IMR-90 (cell line): ENCODE measurements around the gene MYO1D. TPM values are rescaled to one million over a fixed set of nuclear protein-coding genes. Genes with fewer than 3 reads are reported as not detected.

Experiments
- ATAC-seq: fragments of 200-7000 bp; cut with Tn5 transposase; 2 replicates; pipeline ENCODE4 v1.9.1; 2020; ENCODE audit warnings: low read depth, mild to moderate bottlenecking, moderate library complexity
- BruUV-seq: library from RNA; stranded (reverse); fragments of 400-500 nt; replicated peaks from 2 replicates; lab custom pipeline; 2021; lab: Mats Ljungman, UMichigan
- CTCF ChIA-PET: fragments of 300-600 bp; formaldehyde crosslinking; extraction: SDS; loops from one replicate; lab custom pipeline; 2021; ENCODE audit warnings: antibody characterized with exemption; lab: Yijun Ruan, JAX
- POLR2A ChIA-PET: fragments of 300-600 bp; sonication (Branson Sonifier 250); formaldehyde crosslinking; loops from one replicate; lab custom pipeline; 2022; ENCODE audit warnings: antibody characterized with exemption; ENCODE audit not compliant: unreplicated experiment; lab: Charles Lee
- DNase-seq: peaks from one replicate; pipeline ENCODE4 v3.0.0; 2013
- H2AFZ ChIP-seq: replicated peaks from 2 replicates; pipeline ENCODE3; 2013; ENCODE audit warnings: low read length, mild to moderate bottlenecking; ENCODE audit not compliant: poor library complexity
- H2AK5ac ChIP-seq: 2 replicates; pipeline ENCODE4 v1.6.1; 2013; ENCODE audit warnings: low read depth, low read length, inconsistent platforms
- H2AK9ac ChIP-seq: replicated peaks from 2 replicates; pipeline ENCODE3; 2013; ENCODE audit warnings: mild to moderate bottlenecking, low read depth, low read length, moderate library complexity; ENCODE audit not compliant: poor library complexity
- H2BK120ac ChIP-seq: 2 replicates; pipeline ENCODE4 v1.6.1; 2013; ENCODE audit warnings: low read depth, low read length, inconsistent platforms
- H2BK15ac ChIP-seq: 3 replicates; pipeline ENCODE4 v1.6.1; 2013; ENCODE audit warnings: low read depth, low read length, inconsistent platforms
- H2BK20ac ChIP-seq: 2 replicates; pipeline ENCODE4 v1.6.1; 2013; ENCODE audit warnings: low read depth, mild to moderate bottlenecking, inconsistent platforms, low read length, moderate library complexity
- H2BK5ac ChIP-seq: 2 replicates; pipeline ENCODE4 v1.6.1; 2013; ENCODE audit warnings: mild to moderate bottlenecking, low read depth, low read length, inconsistent platforms; ENCODE audit not compliant: poor library complexity, severe bottlenecking
- H3K14ac ChIP-seq: replicated peaks from 2 replicates; pipeline ENCODE4 v1.6.1; 2013; ENCODE audit warnings: low read depth, low read length, inconsistent platforms
- H3K18ac ChIP-seq: 2 replicates; pipeline ENCODE4 v1.6.1; 2013; ENCODE audit warnings: low read depth, low read length, control low read depth
- H3K23ac ChIP-seq: 2 replicates; pipeline ENCODE4 v1.6.1; 2013; ENCODE audit warnings: low read depth, low read length, inconsistent platforms
- H3K27ac ChIP-seq: 2 replicates; pipeline ENCODE4 v1.5.1; 2013; ENCODE audit warnings: mild to moderate bottlenecking, control low read depth, low read length; ENCODE audit not compliant: insufficient read depth
- H3K27me3 ChIP-seq: 2 replicates; pipeline ENCODE4 v1.6.1; 2013; ENCODE audit warnings: low read length; ENCODE audit not compliant: control insufficient read depth, insufficient read depth
- H3K36me3 ChIP-seq: 2 replicates; pipeline ENCODE4 v1.6.1; 2013; ENCODE audit warnings: low read length, mixed read lengths; ENCODE audit not compliant: control insufficient read depth, insufficient read depth
- H3K4ac ChIP-seq: 2 replicates; pipeline ENCODE4 v1.6.1; 2013; ENCODE audit warnings: low read depth, low read length, inconsistent platforms
- H3K4me1 ChIP-seq: 2 replicates; pipeline ENCODE4 v1.6.1; 2013; ENCODE audit warnings: low read length, mixed read lengths; ENCODE audit not compliant: control insufficient read depth, insufficient read depth
- H3K4me2 ChIP-seq: 2 replicates; pipeline ENCODE4 v1.6.1; 2013; ENCODE audit warnings: low read depth, mild to moderate bottlenecking, control low read depth, low read length, moderate library complexity
- H3K4me3 ChIP-seq: 2 replicates; pipeline ENCODE4 v1.5.1; 2013; ENCODE audit warnings: low read depth, mild to moderate bottlenecking, control low read depth, low read length, moderate library complexity; ENCODE audit not compliant: insufficient read depth
- H3K56ac ChIP-seq: 2 replicates; pipeline ENCODE4 v1.6.1; 2013; ENCODE audit warnings: low read length, inconsistent platforms; ENCODE audit not compliant: insufficient read depth; ENCODE audit errors: extremely low read depth
- H3K79me1 ChIP-seq, 2 experiments: 2 replicates each; pipeline ENCODE4 v1.6.1; 2013; ENCODE audit warnings: low read length in 2 of 2, inconsistent platforms in 1 of 2, low read depth in 1 of 2
- H3K9ac ChIP-seq: 2 replicates; pipeline ENCODE4 v1.6.1; 2013; ENCODE audit warnings: low read depth, low read length, control low read depth
- H3K9me1 ChIP-seq: 2 replicates; pipeline ENCODE4 v1.6.1; 2013; ENCODE audit warnings: low read length, inconsistent platforms; ENCODE audit not compliant: insufficient read depth
- H3K9me3 ChIP-seq: 2 replicates; pipeline ENCODE4 v1.6.1; 2013; ENCODE audit warnings: low read length; ENCODE audit not compliant: control insufficient read depth, insufficient read depth
- H4K20me1 ChIP-seq: 2 replicates; pipeline ENCODE4 v1.6.1; 2013; ENCODE audit warnings: low read length, inconsistent platforms; ENCODE audit not compliant: insufficient read depth
- H4K5ac ChIP-seq: 2 replicates; pipeline ENCODE4 v1.6.1; 2013; ENCODE audit warnings: mild to moderate bottlenecking, low read depth, low read length, control low read depth
- H4K8ac ChIP-seq, 2 experiments: 2 replicates each; pipeline ENCODE4 v1.6.1; 2013; ENCODE audit warnings: low read depth in 2 of 2, low read length in 2 of 2, control low read depth in 1 of 2, inconsistent platforms in 1 of 2
- H4K91ac ChIP-seq: 2 replicates; pipeline ENCODE4 v1.6.1; 2013; ENCODE audit warnings: low read depth, low read length, inconsistent platforms; ENCODE audit not compliant: insufficient read depth
- BHLHE40 ChIP-seq: fragments of 150-350 bp; IDR thresholded peaks from 2 replicates; pipeline ENCODE4 v1.6.1; 2016; ENCODE audit warnings: mild to moderate bottlenecking, low read depth, low read length
- CEBPB ChIP-seq: IDR thresholded peaks from 2 replicates; pipeline ENCODE4 v1.6.1; 2012; ENCODE audit warnings: low read depth, low read length, improper control_type of control experiment
- CHD1 ChIP-seq: IDR thresholded peaks from 2 replicates; pipeline ENCODE4 v1.6.1; 2012; ENCODE audit warnings: low read depth, low read length, improper control_type of control experiment
- ELK1 ChIP-seq: fragments of 150-350 bp; IDR thresholded peaks from 2 replicates; pipeline ENCODE4 v1.6.1; 2016; ENCODE audit warnings: low read depth, mild to moderate bottlenecking, low read length, moderate library complexity, borderline replicate concordance
- FOS ChIP-seq: fragments of 150-350 bp; IDR thresholded peaks from 2 replicates; pipeline ENCODE4 v1.6.1; 2016; ENCODE audit warnings: low read depth, low read length
- MAFK ChIP-seq: IDR thresholded peaks from 2 replicates; pipeline ENCODE4 v1.6.1; 2012; ENCODE audit warnings: low read depth, low read length, improper control_type of control experiment
- MAZ ChIP-seq: IDR thresholded peaks from 2 replicates; pipeline ENCODE4 v1.6.1; 2012; ENCODE audit warnings: low read depth, mild to moderate bottlenecking, low read length, improper control_type of control experiment, moderate library complexity, borderline replicate concordance
- MXI1 ChIP-seq: IDR thresholded peaks from 2 replicates; pipeline ENCODE4 v1.6.1; 2012; ENCODE audit warnings: low read depth, mild to moderate bottlenecking, low read length, moderate library complexity, borderline replicate concordance
- NFE2L2 ChIP-seq: fragments of 150-350 bp; IDR thresholded peaks from 2 replicates; pipeline ENCODE4 v1.6.1; 2016; ENCODE audit warnings: low read depth, mild to moderate bottlenecking, low read length
- POLR2A ChIP-seq: IDR thresholded peaks from 2 replicates; pipeline ENCODE4 v1.6.1; 2012; ENCODE audit warnings: mild to moderate bottlenecking, low read depth, low read length
- RAD21 ChIP-seq: IDR thresholded peaks from 2 replicates; pipeline ENCODE4 v1.6.1; 2012; ENCODE audit warnings: low read length, improper control_type of control experiment
- RCOR1 ChIP-seq: IDR thresholded peaks from 2 replicates; pipeline ENCODE4 v1.6.1; 2012; ENCODE audit warnings: mild to moderate bottlenecking, low read length, improper control_type of control experiment; ENCODE audit not compliant: insufficient replicate concordance
- RFX5 ChIP-seq: IDR thresholded peaks from 2 replicates; pipeline ENCODE4 v1.8.0; 2012; ENCODE audit warnings: low read depth, mild to moderate bottlenecking, low read length, moderate library complexity
- SMC3 ChIP-seq: fragments of 150-350 bp; IDR thresholded peaks from 2 replicates; pipeline ENCODE4 v1.6.1; 2016; ENCODE audit warnings: low read depth, mild to moderate bottlenecking, antibody characterized with exemption, low read length, moderate library complexity
- WGBS, 2 experiments: methylation state at CpG; one replicate each; pipeline versions ENCODE4 v1.1.5 to v1.1.7; 2013; ENCODE audit warnings: missing lambda C conversion rate in 2 of 2; ENCODE audit not compliant: insufficient read length in 1 of 2; ENCODE audit errors: extremely low coverage in 2 of 2; 5-methylcytosine and 5-hydroxymethylcytosine counted together
- dilution Hi-C: fragments of 300-500 bp; cut with HindIII; formaldehyde crosslinking; loops from one replicate; pipeline ENCODE4 v1.14.3; 2018; ENCODE audit warnings: low sequenced_read_pairs; ENCODE audit not compliant: unreplicated experiment
- in situ Hi-C: fragments of 300-500 bp; cut with MboI; formaldehyde crosslinking; loops from 3 replicates; pipeline ENCODE4 v1.14.3; 2019; ENCODE audit warnings: low sequenced_read_pairs, inconsistent platforms, mixed read lengths
- intact Hi-C: fragments of 100-400 bp; cut with micrococcal nuclease; formaldehyde crosslinking; loops from 2 replicates; pipeline ENCODE4 v1.10.0; 2022
- polyA plus RNA-seq, 3 experiments: library from polyadenylated mRNA; depleted of rRNA; stranded (reverse); fragments of >200 nt; gene quantifications; 2 replicates each; pipeline ENCODE4 v1.2.3, GENCODE V29; 2012; ENCODE audit warnings: low replicate concordance in 1 of 3
- total RNA-seq: library from RNA; depleted of rRNA; stranded (reverse); fragments of >200 nt; gene quantifications from 2 replicates; pipeline ENCODE4 v1.2.3, GENCODE V29; 2012
- TF ChIP-seq, protein P1 (sequence below): conservative IDR thresholded peaks from 2 replicates; pipeline ENCODE4 v1.5.1; 2012; ENCODE audit warnings: mild to moderate bottlenecking, low read depth, low read length, improper control_type of control experiment
- TF ChIP-seq, protein P2 (sequence below): fragments of 150-350 bp; IDR thresholded peaks from 2 replicates; pipeline ENCODE4 v1.6.1; 2017; ENCODE audit warnings: mild to moderate bottlenecking, antibody characterized with exemption, low read length, low read depth

The MYO1D gene
- total and polyA plus RNA-seq, 2 of the 4 experiments (the other 2 are of a cell fraction) = 0.63 to 0.90 TPM

GRCh38 chr17:32593003-32593402, 283.9 kb downstream of the MYO1D start:
- Histone ChIP-seq H2AFZ (no peak overlapping the region), H3K27ac (no peak overlapping the region), H4K5ac (no peak overlapping the region), H3K23ac (no peak overlapping the region), H3K27me3 (peaks cover 2% of the 10 kb centered on the region; the same call in 1 of the 2 replicates), H3K56ac (no peak overlapping the region), H3K14ac (no peak overlapping the region), H2BK120ac (no peak overlapping the region), H3K36me3 (no peaks in the 10 kb centered on the region), H2BK15ac (no peak overlapping the region), H3K18ac (no peak overlapping the region), H3K4me1 (no peaks in the 10 kb centered on the region), H3K79me1 (no peaks in the 10 kb centered on the region), H3K4me3 (no peak overlapping the region), H3K9me1 (no peaks in the 10 kb centered on the region), H4K20me1 (no peaks in the 10 kb centered on the region), H2BK5ac (no peak overlapping the region), H4K91ac (no peak overlapping the region), H3K4ac (no peak overlapping the region), H4K8ac (no peak overlapping the region), H2BK20ac (no peak overlapping the region), H3K9ac (no peak overlapping the region), H2AK9ac (no peak overlapping the region), H3K4me2 (no peak overlapping the region), H3K9me3 (no peaks in the 10 kb centered on the region), H2AK5ac (no peak overlapping the region)
- in situ Hi-C loops (no loop called here), dilution Hi-C loops (no loop called here), intact Hi-C loops (no loop called here)
- no peak for ATAC-seq
- BruUV-seq = no TSS peak
- no peak for DNase-seq
- no peak for TF ChIP-seq SMC3
- TF ChIP-seq RAD21 = no peak
- no peak for TF ChIP-seq MAZ
- TF ChIP-seq BHLHE40 = no peak
- no peak for TF ChIP-seq CHD1
- TF ChIP-seq NFE2L2 = no peak
- TF ChIP-seq POLR2A = no peak
- TF ChIP-seq MAFK = no peak
- no peak for TF ChIP-seq RCOR1
- TF ChIP-seq, protein P1, sequence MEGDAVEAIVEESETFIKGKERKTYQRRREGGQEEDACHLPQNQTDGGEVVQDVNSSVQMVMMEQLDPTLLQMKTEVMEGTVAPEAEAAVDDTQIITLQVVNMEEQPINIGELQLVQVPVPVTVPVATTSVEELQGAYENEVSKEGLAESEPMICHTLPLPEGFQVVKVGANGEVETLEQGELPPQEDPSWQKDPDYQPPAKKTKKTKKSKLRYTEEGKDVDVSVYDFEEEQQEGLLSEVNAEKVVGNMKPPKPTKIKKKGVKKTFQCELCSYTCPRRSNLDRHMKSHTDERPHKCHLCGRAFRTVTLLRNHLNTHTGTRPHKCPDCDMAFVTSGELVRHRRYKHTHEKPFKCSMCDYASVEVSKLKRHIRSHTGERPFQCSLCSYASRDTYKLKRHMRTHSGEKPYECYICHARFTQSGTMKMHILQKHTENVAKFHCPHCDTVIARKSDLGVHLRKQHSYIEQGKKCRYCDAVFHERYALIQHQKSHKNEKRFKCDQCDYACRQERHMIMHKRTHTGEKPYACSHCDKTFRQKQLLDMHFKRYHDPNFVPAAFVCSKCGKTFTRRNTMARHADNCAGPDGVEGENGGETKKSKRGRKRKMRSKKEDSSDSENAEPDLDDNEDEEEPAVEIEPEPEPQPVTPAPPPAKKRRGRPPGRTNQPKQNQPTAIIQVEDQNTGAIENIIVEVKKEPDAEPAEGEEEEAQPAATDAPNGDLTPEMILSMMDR = no peak
- no peak for TF ChIP-seq MXI1
- TF ChIP-seq, protein P2, sequence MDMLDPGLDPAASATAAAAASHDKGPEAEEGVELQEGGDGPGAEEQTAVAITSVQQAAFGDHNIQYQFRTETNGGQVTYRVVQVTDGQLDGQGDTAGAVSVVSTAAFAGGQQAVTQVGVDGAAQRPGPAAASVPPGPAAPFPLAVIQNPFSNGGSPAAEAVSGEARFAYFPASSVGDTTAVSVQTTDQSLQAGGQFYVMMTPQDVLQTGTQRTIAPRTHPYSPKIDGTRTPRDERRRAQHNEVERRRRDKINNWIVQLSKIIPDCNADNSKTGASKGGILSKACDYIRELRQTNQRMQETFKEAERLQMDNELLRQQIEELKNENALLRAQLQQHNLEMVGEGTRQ = no peak
- no peak for TF ChIP-seq RFX5
- no peak for TF ChIP-seq CEBPB
- no peak for TF ChIP-seq ELK1
- no peak for TF ChIP-seq FOS
- WGBS, 2 experiments = no CpG with 5 or more reads among the region's 1 CpG
- CTCF ChIA-PET = no interaction called here
- POLR2A ChIA-PET = no interaction called here
